Kidney epithelial cell (primary cell): Measurements from ENCODE around the gene EPHA4. TPM values are rescaled to one million over a fixed set of nuclear protein-coding genes. Genes with fewer than 3 reads are reported as not detected.

Source experiments
- DNase-seq: peaks from one replicate; pipeline ENCODE4 v3.0.0-alpha.2; 2010; ENCODE audit warnings: low read depth
- H3K27me3 ChIP-seq: 2 replicates; pipeline ENCODE4 v1.6.0; 2011; ENCODE audit warnings: low read length; ENCODE audit not compliant: control insufficient read depth, insufficient read depth
- H3K36me3 ChIP-seq: 2 replicates; pipeline ENCODE4 v1.5.1; 2011; ENCODE audit warnings: low read length; ENCODE audit not compliant: control insufficient read depth, insufficient read depth
- H3K4me3 ChIP-seq: 2 replicates; pipeline ENCODE4 v1.5.1; 2011; ENCODE audit warnings: low read depth, mild to moderate bottlenecking, control low read depth, low read length
- CTCF ChIP-seq: IDR thresholded peaks from 2 replicates; pipeline ENCODE4 v1.5.1; 2011; ENCODE audit warnings: mild to moderate bottlenecking, moderate library complexity, low read length, control low read depth, inconsistent platforms; ENCODE audit not compliant: insufficient read depth, poor library complexity, severe bottlenecking
- total RNA-seq: library from RNA; depleted of rRNA; stranded (reverse); fragments of >200 nt; gene quantifications from 2 replicates; pipeline ENCODE4 v1.2.3, GENCODE V29; 2015

Gene EPHA4
- total RNA-seq, 1 donor from 2014 or later: 6.6 TPM

DNA sequence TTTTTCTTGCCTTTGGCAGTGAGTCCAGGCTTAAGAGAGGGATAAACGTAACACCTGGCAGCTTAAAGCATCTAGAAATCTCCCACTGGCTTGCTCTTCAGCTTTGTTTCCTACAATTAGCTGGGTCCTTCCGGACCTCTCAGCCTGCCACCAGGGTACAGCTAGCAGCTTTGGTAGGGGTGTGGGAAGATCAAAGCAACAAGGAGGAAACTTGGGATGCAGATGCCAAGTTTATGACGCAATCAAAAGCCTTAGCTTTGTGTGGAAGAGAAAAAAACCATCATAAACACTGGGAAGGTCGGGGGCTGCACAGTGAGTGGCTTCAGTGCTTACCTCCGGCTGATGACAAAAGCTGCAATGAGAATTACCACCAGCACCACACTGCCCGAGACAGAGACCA, 116.9 kb downstream of the EPHA4 start:
- Histone ChIP-seq H3K27me3 (no peaks in the 10 kb centered on the region), H3K36me3 (no peaks in the 10 kb centered on the region), H3K4me3 (no peak overlapping the region)
- DNase-seq: no peak
- no peak for TF ChIP-seq CTCF

DNA sequence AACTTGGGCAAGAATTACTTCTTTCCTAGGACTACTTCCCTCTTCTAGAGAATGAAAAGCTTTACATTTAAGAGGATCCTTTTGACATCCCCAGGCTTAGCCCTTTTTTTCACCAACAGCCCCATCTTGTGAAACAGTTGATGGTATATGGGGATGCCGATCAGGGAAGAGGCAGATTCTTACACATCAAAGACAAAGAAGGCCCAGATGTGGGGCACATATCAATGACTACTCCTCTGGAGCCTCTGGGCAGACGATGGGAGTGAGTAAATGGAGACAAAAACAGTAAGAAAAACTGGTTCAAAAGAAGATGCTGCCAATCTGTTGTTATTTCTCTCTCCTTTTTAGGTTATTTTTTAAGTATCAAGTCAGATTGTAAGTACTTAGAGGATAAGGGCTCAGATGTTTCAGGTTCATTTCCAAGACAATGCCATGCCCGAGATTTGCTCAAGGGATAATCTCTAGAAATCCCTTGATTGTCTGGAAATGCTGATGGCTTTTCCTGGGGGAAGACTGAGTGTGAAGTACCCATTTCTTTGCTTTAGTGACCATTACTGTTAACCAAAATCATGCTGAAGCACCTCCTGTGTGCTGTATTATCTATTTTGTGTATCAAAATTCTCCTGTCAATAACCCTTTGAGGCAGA, 117.5 kb downstream of the EPHA4 start:
- no peak for TF ChIP-seq CTCF
- DNase-seq: no peak

GRCh38 chr2:221451862-221452788, 120.0 kb downstream of the EPHA4 start:
- H3K27me3 ChIP-seq: no peaks in the 10 kb centered on the region
- H3K4me3 ChIP-seq: no peak overlapping the region
- TF ChIP-seq CTCF: no peak
- DNase-seq: no peak
- H3K36me3 ChIP-seq: no peaks in the 10 kb centered on the region

More for the DNA sequence above, 117.5 kb downstream of the EPHA4 start:
- H3K4me3 ChIP-seq: no peak overlapping the region
- no peaks in the 10 kb centered on the region for H3K27me3 ChIP-seq
- no peaks in the 10 kb centered on the region for H3K36me3 ChIP-seq

DNA sequence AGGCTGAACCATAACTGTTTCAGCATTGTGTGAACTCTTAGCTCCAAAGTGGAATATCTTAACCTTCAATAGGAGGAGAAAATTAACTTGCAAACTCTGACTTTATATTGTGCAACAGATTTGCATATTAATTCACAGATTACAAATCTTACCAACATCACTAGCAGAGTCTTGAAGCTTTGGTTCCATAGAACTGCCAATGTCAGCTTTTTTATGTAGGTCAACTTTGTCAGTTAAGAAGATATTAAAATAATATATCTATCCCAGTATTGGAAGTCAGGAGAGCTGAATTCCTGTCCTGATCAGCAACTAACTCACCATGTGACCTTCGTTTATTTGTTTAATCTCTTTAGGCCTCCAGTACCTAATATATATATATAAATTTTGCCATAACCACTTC, 121.8 kb downstream of the EPHA4 start:
- no peaks in the 10 kb centered on the region for H3K27me3 ChIP-seq
- no peaks in the 10 kb centered on the region for H3K36me3 ChIP-seq
- no peak for DNase-seq
- TF ChIP-seq CTCF: no peak
- no peak overlapping the region for H3K4me3 ChIP-seq

DNA sequence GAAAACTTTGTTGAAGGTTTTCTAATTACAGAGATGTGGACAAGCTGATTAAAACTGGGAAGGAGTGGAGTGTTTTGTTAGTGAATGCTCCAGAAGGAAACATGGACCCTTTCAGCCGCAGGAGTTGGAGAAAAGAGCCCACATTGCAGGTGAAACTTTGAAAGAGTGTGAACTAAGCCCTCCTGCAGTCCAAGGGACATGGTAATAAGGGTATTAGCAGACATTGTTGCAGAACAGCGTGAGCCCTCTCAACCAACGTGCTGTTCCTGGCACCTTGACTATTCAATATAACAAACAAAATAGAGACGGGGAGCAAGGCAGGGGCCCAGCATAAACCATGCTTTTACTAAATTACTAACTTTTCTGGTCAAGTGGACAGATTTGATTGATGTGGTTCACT, 122.7 kb downstream of the EPHA4 start:
- Histone ChIP-seq H3K27me3 (no peaks in the 10 kb centered on the region), H3K4me3 (no peak overlapping the region), H3K36me3 (no peaks in the 10 kb centered on the region)
- DNase-seq: no peak
- TF ChIP-seq CTCF: no peak
